Measurements from ENCODE around the gene AP3D1.

Gene AP3D1

DNA sequence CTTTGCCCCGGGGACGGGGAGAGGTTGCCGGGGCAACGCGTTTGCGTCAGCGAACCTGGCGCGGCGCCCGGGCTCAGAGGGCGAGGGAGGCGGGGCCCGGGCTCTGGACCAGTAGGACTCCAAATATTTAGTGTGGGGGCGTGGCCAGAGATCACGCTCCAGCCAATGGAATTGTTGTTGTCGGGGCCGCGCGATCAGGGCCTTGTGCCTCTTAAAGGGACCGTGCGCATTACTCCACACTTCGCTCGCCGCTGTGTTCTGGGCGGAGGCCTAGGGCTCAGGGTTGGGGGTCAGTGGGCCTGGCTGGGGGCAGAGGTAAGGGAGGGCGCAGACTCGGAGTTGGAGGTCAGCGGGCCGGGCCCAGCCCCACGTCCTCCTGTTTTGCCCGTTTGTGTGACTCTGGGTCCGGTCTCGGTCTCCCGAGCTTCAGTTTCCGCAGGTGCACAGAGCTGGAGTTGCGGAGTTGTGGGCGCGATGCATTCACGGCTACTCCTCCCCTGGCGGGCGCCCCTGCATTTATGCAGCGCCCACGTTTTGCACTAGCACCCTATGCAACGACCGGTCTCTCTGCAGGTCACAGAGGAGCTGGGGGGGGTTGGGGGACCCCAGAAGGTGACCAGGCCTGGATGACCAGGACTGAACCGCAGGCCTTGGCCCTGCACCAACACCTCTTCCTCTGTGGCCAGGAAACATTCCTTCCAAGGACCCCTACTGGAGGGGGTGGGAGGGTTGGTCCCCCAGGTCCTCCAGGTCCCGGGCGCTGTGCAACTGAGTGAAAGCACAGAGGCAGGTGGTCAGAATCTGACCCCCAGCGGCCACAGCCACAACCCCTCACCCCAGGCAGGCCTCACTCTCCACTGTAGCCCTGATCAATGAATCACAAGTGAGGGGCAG lies 89.6 kb downstream of the AP3D1 start:
- ATAC-seq (peak; percentile 89), DNase-seq (peak; percentile 100)

- DNase-seq = no peak
- ATAC-seq = peak; percentile 56
These were observed 90.4 kb downstream of the AP3D1 start for GRCh38 chr19:2060884-2061494.

- ATAC-seq = no peak
- DNase-seq = no peak
These were observed 91.8 kb downstream of the AP3D1 start for GRCh38 chr19:2059422-2060201.

DNA sequence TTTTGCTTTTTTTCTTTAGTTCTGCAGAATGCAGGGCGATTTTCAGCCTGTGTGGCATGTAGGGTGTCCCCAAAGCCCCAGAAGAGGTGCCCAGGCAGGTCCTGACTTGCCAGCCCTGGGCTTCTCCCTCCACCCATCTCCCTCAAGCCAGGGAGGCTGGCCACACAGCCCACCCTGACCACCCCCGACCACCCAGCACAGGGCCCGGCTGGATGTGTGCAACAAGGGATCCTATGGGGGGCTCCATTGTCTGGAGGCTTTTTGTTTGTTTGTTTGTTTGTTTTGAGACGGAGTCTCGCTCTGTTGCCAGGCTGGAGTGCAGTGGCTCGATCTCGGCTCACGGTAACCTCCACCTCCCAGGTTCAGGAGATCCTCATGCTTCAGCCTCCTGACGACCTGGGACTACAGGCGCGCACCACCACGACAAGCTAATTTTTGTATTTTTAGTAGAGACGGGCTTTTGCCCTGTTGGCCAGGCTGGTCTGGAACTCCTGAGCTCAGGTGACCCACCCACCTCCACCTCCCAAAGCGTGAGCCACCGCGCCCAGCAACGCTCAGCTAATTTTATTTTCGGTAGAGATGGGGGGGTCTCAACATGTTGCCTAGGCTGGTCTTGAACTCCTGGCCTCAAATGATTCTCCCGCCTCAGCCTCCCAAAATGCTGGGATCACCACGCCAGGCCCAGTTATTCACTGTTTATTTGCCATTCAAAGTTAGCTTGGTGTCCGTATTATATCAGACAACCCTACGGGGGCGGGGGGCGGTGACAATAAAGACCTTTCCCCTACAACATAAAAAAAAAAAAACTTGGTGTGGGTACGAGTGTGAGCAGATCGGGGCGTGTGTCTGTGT lies 92.6 kb downstream of the AP3D1 start:
- DNase-seq = no peak
- no peak for ATAC-seq

DNA sequence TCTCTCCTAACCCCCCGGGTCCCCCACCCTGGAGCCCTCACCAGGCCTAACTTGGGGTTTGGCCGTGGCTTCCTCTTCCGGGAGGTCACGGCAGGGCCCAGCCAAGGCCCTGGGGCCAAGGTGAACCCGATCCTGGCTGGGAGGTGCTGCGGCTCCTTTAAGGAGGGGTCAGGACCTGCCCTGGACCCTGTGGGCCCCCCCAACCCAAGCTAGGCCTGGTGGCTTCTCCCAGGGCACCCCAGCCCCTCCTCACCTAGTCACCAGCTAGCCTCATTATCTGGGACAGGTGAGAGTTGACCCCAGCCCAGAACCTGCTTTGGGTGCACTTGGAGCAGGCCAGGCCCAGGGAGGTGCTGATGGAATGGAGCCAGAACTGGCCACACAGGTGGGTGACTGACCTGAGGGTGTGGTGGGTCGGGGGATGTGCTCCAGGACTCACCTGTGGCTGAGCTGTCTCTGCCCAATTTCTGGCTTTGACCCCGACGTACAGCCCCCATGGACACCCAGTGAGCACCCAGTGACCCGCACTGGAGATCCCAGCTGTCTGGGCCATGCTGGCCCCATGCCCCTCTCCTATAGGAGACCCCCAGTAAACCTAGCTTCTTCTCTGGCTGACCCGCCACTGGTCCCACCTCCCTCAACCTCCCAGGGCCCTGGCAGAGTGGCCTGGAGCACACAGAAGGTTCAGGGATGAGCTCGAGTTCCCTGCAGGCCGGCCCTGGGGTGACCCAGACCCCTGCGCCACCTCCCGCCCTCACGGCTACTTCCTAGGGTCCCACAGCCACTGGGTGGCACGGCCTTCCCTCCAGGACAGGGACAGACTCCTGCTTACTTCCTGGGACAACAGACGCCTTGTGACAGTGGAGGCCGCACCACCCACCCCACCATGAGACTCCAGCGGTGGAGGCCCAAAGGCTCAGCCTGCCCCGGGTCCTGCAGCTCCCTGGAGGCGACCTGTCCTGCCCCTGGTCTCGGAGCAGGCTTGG lies 93.6 kb downstream of the AP3D1 start:
- no peak for DNase-seq

DNA sequence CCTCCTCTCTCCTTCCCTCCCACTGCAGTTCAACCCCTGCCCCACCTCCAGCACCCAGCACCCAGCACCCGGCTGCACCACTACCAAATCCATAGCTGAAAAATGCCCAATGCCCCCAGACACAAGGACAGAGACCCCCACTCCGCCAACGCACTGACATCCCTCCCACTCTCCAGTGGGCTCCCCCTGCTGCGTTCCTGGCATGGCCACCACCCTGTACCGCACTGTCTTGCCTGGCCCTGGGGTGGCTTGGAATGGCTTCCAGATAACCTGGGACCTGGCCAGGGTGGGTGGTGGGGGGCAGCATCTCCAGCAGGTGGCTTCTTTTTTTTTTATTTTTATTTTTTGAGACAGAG lies 94.6 kb downstream of the AP3D1 start:
- ATAC-seq (no peak), DNase-seq (no peak)

More for the DNA sequence above, 93.6 kb downstream of the AP3D1 start:
- no peak for ATAC-seq

GRCh38 chr19:2055931-2056836 lies 95.2 kb downstream of the AP3D1 start:
- no peak for DNase-seq

GRCh38 chr19:2054763-2055162 lies 96.6 kb downstream of the AP3D1 start:
- no peak for DNase-seq
- ATAC-seq = no peak

More at GRCh38 chr19:2055931-2056836, 95.2 kb downstream of the AP3D1 start:
- ATAC-seq = no peak

GRCh38 chr19:2053601-2054389 lies 97.6 kb downstream of the AP3D1 start:
- DNase-seq (no peak), ATAC-seq (no peak)

GRCh38 chr19:2051773-2052704 lies 99.3 kb downstream of the AP3D1 start:
- ATAC-seq = peak; percentile 20
- DNase-seq = peak; percentile 65

- DNase-seq (peak; percentile 99), ATAC-seq (peak; percentile 83)
These were observed 100.2 kb downstream of the AP3D1 start, which contains the start of gene MKNK2 for GRCh38 chr19:2050991-2051772. Gene MKNK2 (minus strand): TSS chr19:2051244. CDS start chr19:2050851, 393 bp downstream.

All from stimulated activated naive CD8-positive, alpha-beta T cell treated with anti-CD3 and anti-CD28 coated beads, Interleukin-15, Interleukin-2, amounts not matched to agents 100 U/mL and 50 U/mL, for 24 hours (primary cell).